ENCODE results near the gene CHRND.

The CHRND gene

DNA sequence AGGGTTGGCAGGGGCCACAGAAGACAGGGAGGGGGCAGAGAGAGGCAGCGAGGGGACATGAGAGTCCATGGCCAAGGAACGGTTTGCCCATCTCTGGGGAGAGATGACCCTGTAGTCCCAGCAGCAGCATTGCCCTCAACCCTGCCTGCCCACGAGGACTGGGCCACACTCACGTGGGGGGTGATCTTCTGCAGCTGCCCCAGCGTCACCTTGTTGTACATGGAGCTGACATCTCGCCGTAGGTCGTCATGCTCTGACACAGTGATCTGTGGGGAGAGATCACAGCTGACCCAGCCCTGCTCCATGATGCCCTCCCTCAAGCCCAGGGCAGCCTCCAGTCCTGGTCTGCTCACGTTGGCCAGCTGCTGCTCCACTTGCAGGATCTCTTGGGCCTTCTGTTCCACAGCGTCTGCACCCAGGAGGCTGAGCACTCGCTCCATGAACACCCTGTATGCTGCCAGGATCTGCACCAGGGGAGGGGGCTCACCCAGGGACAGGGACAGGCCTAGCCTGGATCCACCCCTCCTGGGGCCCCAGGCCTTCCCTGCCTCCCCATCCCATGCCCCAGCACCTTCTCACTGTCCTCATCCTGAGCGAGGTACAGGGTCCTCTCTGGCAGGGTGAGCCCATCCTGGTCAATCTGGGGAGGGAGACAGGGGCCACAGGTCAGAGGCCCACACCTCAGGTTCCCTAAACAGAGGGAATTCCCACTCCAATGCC lies 41.2 kb upstream of the CHRND start:
- Mint-ChIP-seq H3K36me3 (no peaks in the 10 kb centered on the region), H3K27ac (peak overlapping the region; percentile 63), H3K4me3 (peak overlapping the region in 1 of 2 donors; percentile 29), H3K27me3 (peaks cover 51 to 69% of the 10 kb centered on the region in 2 donors), H3K9me3 (no peaks in the 10 kb centered on the region), H3K4me1 (peaks cover 10 to 15% of the 10 kb centered on the region in 2 donors)
- DNase-seq: no peak
- no peak for ATAC-seq (replicated peaks)

DNA sequence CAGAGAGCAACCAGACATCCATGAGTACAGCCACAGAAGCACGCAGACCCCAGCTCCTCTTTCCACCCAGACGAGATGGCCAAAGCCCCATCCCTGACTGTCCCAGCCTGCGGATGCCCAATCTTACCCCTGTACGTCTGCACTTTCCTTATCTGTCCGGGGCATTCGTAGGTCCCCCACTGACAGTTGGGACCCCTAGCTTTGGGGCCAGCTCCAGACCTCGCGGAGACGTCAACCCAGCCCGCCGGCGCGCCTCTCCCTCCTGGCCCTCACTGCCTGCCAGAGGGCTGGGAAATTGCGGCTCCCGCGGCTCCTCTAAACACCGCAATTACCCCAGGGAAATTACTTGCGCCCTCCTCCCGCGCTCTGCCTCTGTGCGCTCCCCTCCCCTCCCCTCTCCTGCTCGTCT lies 40.6 kb upstream of the CHRND start:
- H3K27me3 Mint-ChIP-seq: peaks cover 53 to 75% of the 10 kb centered on the region in 2 donors
- no peaks in the 10 kb centered on the region for H3K36me3 Mint-ChIP-seq
- peak overlapping the region; percentile 63 for H3K27ac Mint-ChIP-seq
- no peak for DNase-seq
- ATAC-seq (replicated peaks): no peak
- H3K4me3 Mint-ChIP-seq: peak overlapping the region in 1 of 2 donors; percentile 29
- peaks cover 10 to 15% of the 10 kb centered on the region in 2 donors for H3K4me1 Mint-ChIP-seq
- H3K9me3 Mint-ChIP-seq: no peaks in the 10 kb centered on the region

DNA sequence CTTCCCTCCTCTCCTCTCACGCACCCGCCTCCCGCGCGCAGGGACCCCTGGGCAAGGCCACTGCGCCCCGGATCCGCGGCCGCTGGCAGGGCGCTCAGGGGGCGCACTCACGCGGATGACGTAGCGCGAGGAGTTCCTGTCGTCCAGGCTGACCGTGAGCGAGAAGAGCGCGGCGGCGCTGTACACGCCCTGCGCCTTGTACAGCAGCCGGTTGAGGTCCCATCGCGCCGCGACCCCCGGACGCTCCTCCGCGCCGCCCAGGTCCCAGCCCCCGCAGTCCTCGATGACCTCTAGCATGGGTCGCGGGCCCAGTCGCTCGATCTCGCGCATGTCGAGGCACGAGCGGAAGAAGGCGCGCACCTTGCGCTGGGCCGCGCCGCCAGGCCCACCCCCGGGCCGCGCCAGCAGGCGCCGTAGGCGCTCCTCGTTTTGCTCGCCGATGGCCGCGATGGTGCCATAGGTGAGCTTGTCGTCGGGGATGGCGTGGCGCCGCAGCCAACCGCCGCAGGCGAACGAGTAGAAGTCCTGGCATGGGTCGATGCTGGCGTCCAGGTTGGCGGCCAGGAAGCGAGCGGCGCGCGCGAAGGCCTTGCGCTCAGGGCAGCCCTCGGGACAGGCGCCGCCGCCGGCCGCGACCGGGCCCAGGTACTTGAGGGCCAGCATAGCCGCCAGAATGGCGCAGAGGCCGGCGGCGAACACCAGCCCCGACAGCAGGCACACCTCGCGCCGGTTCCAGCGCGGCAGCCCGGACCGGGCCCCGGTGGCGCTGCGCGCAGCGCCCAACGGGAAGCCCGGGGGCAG lies 40.0 kb upstream of the CHRND start:
- DNase-seq (no peak), ATAC-seq (replicated peaks) (no peak)
- no peaks in the 10 kb centered on the region for H3K36me3 Mint-ChIP-seq
- peaks cover 51 to 81% of the 10 kb centered on the region in 2 donors for H3K27me3 Mint-ChIP-seq
- H3K9me3 Mint-ChIP-seq: no peaks in the 10 kb centered on the region
- no peak overlapping the region for H3K27ac Mint-ChIP-seq
- no peak overlapping the region for H3K4me3 Mint-ChIP-seq
- peaks cover 10 to 15% of the 10 kb centered on the region in 2 donors for H3K4me1 Mint-ChIP-seq

DNA sequence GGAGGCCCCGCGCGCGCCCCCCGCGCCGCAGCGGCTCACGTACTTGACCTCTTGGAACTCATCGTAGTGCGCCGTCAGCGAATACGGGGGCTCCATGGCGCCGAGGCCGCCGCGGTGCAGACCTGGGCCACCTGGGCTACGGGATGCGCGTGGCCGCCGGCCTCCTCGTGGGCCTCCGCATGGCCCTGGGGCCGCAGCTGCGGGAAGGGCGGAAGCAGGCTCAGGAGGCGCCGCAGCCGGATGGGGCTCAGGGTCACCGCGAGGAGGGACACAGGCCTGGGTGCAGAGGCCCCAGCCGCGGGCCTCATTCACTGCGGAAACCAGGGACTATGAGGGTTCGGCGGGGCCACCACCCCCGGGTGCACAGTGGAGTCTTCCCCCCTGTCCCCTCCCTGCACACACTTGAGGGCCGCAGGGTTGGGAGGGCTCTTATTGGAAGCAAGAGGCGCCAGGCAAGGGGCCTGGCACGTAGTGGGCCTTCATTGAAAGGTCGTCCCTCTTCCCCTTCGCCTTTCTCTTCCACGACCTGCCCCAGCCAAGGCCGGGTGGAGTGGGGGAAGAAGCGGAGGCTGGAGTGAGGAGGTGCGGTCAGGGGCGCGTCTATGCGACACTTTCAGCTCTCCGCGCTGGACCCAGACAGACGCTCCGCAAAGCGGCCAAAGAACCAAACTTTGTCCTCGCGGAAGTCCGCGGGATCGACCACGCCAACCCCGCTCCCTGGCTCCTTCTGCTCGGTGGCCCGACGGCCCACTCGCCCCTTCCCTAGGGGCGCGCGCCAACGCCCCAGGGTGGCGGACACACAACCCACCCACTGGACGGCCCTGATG lies 39.2 kb upstream of the CHRND start:
- no peaks in the 10 kb centered on the region for H3K36me3 Mint-ChIP-seq
- H3K9me3 Mint-ChIP-seq: no peaks in the 10 kb centered on the region
- H3K4me3 Mint-ChIP-seq: peak overlapping the region in 1 of 2 donors; percentile 29
- H3K27me3 Mint-ChIP-seq: peaks cover 52 to 86% of the 10 kb centered on the region in 2 donors
- no peak for DNase-seq
- peaks cover 10 to 15% of the 10 kb centered on the region in 2 donors for H3K4me1 Mint-ChIP-seq
- no peak overlapping the region for H3K27ac Mint-ChIP-seq
- no peak for ATAC-seq (replicated peaks)

DNA sequence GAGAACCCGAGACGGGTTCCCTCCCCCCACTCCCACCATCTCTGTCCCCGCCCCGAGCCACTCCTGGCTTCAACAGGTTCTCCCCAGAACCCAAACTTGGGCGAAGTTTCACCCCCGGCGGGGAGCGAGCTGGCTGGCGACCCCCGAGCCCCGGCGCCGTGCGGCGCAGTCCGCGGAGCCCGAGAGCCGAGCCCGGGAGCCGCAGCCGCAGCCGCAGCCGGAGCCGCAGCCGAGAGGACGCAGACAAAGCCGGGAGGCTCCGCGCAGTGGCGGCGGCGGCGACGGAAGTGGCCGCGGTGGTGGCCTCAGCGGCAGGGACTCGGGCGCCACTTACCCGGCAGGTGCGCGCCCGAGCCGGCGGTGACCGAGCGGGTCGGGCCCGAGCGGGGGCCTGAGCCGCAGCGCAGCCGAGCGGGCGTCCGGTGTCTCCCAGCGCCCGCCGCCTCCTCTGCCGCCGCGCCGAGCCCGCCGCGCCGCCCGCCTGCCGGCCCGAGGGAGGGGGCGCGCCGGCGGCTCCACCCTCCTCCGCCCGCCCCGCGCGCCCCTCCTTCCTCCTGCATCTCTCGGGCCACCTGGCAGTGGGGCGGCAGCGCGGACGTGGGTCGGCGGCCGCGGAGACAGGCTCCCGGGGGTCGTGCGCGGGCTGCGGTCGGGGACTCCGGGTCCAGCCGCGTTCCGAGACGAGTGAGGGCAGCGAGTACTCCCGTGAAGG lies 38.4 kb upstream of the CHRND start, which contains the start of gene ECEL1:
TSS of gene ECEL1 (minus strand) at position 450 of the 712 bp plus-strand sequence. CDS start 1,181 bp downstream, outside the sequence.
- Mint-ChIP-seq H3K36me3 (no peaks in the 10 kb centered on the region), H3K9me3 (no peaks in the 10 kb centered on the region), H3K4me3 (peak within 1 kb of the TSS; percentile 52 to 54), H3K4me1 (peaks cover 10 to 15% of the 10 kb centered on the region in 2 donors), H3K27me3 (peaks cover 54 to 84% of the 10 kb centered on the region in 2 donors), H3K27ac (peak within 1 kb of the TSS; percentile 75)
- ATAC-seq (replicated peaks) (peak in 1 of 2 donors; percentile 27), DNase-seq (no peak)

DNA sequence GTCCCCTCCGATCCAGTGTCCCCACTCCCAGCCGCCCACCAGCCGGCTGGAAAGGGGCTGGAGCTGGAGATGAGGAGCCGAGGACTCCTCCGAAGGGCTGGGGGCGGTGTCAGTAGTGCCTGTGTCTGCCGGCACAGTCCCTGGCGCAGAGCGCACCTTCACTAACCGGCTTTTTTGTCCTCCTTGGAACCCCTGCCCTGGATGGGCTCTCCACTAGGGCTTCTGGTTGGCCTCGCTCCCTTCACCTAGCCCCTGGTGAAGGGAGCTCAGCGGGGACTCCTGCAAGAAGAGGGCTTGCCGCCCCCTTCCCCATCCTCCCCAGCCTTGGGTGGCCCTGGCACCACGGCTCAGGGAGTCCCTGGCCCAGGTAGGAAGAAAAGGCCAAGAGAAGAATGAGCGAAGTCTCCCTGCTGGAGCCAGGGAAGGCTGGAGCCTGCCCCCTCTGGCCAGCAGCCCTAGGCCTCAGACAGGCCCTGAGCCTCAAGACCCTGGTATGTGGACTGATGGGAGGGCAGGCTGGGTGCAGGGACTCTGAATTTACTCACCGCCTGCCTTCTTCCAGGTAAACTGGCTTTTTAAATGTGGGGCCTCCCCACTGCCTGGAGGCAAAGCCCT lies 37.8 kb upstream of the CHRND start:
- no peaks in the 10 kb centered on the region for H3K36me3 Mint-ChIP-seq
- H3K4me1 Mint-ChIP-seq: peaks cover 10 to 15% of the 10 kb centered on the region in 2 donors
- peaks cover 54 to 84% of the 10 kb centered on the region in 2 donors for H3K27me3 Mint-ChIP-seq
- peak overlapping the region; percentile 52 to 54 for H3K4me3 Mint-ChIP-seq
- peak overlapping the region; percentile 75 for H3K27ac Mint-ChIP-seq
- DNase-seq: no peak
- H3K9me3 Mint-ChIP-seq: no peaks in the 10 kb centered on the region
- peak in 1 of 2 donors; percentile 18 for ATAC-seq (replicated peaks)

DNA sequence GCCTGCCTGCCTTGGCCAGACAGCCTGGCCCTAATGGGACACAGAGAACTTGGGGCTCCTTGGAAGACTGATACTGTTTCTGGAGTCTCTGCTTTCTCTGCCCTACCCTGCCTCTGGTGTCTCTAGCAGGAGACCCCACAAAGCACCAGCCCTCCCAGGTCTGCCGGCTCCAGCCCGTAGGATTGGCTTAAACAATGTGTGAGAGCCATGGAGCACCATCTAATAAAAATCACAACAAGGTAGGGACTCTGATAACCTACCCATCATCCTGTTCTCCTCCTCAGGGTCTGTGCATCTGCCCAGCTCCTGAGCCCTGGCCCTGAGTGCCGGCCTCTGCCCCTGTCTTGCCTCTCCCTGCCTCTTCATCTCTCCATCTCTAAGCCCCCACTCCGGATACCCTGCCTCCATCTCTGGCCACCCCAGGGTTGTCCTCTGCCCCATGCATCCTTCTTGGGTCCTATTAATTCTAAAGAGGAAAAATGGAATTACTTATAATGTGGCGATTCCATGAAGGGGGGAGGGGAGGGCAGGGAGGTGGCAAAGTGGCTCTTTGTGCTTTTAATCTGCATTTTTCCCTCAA lies 37.1 kb upstream of the CHRND start:
- ATAC-seq (replicated peaks) (no peak), DNase-seq (no peak)
- H3K4me1 Mint-ChIP-seq: peaks cover 10 to 15% of the 10 kb centered on the region in 2 donors
- H3K27me3 Mint-ChIP-seq: peaks cover 53 to 80% of the 10 kb centered on the region in 2 donors
- H3K27ac Mint-ChIP-seq: no peak overlapping the region
- no peaks in the 10 kb centered on the region for H3K36me3 Mint-ChIP-seq
- H3K9me3 Mint-ChIP-seq: no peaks in the 10 kb centered on the region
- H3K4me3 Mint-ChIP-seq: peak overlapping the region in 1 of 2 donors; percentile 15

DNA sequence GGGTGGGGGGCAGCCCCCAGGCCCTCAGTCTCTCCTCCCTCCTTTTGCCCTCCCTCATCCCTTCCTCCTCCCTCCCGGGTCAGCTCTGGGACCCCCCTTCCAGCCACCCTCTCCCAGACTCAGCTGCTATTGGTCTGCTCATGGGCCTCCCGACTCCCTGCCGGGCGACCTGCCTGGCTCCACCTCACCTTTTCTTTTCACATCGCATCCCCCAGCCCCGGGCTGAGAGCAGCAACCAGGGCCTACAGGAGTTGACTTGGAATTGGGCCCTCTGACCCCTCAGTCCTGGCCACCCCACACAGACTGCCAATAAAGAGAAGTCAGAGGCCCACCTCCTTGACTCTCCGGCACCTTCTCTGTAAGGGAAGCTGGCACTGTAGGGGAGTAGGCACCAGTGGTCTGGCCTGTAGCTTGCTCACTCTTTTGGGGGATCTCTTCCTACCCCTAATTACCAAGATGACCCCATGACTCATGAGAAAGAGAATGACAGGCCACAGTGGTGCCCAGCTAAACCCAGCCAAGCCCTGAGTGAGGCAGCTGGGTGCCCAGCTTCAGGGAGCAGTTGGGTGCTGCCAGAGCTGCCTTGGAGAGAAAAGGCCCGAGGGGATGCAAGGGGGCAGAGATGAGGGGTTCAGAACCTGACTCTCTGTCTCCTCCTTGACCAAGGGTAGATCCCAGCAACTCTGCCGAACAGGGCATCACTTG lies 36.3 kb upstream of the CHRND start:
- Mint-ChIP-seq H3K27ac (no peak overlapping the region), H3K36me3 (no peaks in the 10 kb centered on the region), H3K4me3 (no peak overlapping the region), H3K27me3 (peaks cover 44 to 71% of the 10 kb centered on the region in 2 donors), H3K9me3 (no peaks in the 10 kb centered on the region), H3K4me1 (peaks cover 10 to 15% of the 10 kb centered on the region in 2 donors)
- ATAC-seq (replicated peaks): no peak
- no peak for DNase-seq

DNA sequence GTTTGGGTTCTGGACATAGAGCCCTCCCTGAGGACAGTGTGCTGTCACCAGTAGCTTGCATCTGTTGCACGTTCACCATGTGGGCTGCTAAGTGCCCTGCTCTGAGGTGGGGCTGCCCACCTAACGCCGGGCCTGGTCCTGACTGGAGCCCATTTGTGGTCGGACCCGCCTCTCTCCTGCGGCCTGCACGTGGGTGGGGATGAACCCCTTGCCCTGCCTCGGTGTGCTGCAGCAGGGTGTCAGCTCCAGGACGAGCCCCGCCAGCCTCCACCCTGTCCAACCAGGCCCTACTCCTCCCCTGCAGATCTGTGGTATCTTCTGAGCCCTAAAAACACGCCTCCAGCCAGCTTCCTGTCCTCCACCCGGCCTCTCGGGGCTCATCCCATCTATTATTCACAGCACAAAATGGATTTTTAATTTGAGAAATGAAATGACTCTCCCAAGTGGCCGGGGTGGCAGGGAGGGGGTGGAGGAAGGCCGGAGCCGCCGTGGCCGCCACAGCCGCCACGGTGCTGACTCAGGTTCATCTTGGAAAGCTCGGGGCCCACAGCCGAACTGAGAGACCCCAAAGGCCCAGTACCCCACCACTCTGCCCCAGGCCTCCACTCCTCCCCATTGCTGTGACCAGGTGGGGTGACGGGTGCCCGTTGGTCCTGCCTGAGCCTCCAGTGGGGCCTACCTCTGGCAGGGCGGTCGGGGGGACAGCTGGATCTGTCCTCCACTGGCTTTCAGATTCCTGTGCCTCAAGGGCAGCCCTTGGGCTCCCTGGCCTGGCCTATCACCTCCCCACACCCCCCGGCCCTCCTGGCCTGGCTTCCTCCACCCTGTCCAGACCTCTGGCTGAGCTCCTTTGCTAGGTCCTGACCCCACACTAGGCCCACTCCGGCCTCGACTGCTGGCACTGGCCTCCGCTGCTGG lies 35.5 kb upstream of the CHRND start:
- peaks cover 36 to 63% of the 10 kb centered on the region in 2 donors for H3K27me3 Mint-ChIP-seq
- no peak overlapping the region for H3K4me3 Mint-ChIP-seq
- H3K9me3 Mint-ChIP-seq: no peaks in the 10 kb centered on the region
- DNase-seq (no peak), ATAC-seq (replicated peaks) (no peak)
- H3K4me1 Mint-ChIP-seq: peaks cover 5 to 9% of the 10 kb centered on the region in 2 donors
- no peak overlapping the region for H3K27ac Mint-ChIP-seq
- H3K36me3 Mint-ChIP-seq: no peaks in the 10 kb centered on the region

DNA sequence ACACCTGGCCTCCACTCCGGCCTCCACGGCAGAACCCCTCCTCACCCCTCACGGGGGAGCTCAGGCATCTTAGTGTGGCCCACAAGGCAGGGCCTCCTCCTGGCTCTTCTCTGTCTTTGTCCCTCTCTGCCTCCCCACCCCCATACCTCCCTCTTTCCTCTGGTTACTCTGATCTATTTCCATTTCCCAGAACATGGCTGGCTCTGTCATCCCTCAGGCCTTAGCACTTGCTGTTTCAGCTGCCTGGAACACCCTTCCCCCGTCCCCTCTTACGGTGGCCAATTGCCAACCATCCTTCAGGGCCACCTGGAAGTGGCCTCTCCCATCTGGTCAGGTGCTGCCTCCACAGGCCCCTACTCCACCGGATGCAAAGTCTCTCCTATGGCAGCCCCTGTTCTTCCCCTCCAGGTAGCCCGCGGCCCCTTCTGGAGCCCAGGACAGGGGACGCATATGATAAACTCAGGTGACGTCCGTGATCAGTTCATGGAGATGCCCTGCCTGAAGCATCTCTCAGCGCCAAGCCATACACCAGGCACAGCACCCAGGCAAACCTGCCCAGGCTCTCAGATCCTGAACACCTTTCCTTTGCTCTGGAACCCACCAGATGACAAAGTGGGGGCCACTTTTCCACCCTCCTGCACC lies 34.7 kb upstream of the CHRND start:
- DNase-seq (no peak), ATAC-seq (replicated peaks) (no peak)
- no peak overlapping the region for H3K27ac Mint-ChIP-seq
- H3K36me3 Mint-ChIP-seq: no peaks in the 10 kb centered on the region
- H3K9me3 Mint-ChIP-seq: no peaks in the 10 kb centered on the region
- H3K4me3 Mint-ChIP-seq: no peak overlapping the region
- H3K4me1 Mint-ChIP-seq: peaks cover 3 to 7% of the 10 kb centered on the region in 2 donors
- peaks cover 34 to 58% of the 10 kb centered on the region in 2 donors for H3K27me3 Mint-ChIP-seq

DNA sequence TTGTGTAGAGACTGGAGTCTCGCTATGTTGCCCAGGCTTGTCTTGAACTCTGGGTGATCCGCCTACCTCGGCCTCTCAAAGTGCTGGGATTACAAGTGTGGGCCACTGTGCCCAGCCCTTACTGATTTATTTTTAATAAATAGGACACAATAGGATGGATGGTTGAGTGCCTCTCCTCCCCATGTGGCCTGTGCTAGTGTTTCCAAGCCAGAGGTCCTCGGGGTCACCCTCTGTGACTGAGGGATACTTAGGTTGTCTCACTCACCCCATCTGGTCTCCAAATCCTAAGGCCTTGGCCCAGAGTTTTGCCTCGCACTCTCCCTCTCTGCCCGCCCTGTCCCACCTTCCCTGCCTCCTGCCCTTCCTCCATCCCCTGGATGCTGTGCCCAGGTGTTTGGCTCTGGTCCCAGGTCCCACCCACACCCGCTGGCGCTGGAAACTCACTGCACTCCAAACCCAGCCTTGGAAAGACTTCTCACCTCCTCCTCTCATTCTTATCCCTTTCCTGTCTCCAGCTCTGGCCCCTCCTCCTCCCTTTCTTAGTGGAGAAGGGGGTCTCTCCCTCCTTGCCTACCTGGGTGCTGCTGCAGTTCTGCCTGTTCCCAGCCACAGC lies 33.6 kb upstream of the CHRND start:
- DNase-seq (no peak), ATAC-seq (replicated peaks) (no peak)
- Mint-ChIP-seq H3K4me3 (no peak overlapping the region), H3K9me3 (no peaks in the 10 kb centered on the region), H3K27me3 (peaks cover 34 to 53% of the 10 kb centered on the region in 2 donors), H3K36me3 (no peaks in the 10 kb centered on the region), H3K27ac (no peak overlapping the region), H3K4me1 (peaks cover 3 to 7% of the 10 kb centered on the region in 2 donors)

All from stimulated activated naive B cell treated with anti-CD40 and anti-IgM and Interleukin-4, amounts not matched to agents 10 μg/mL and 1 μg/mL and 100 μg/mL, for 72 hours (primary cell).